NCI-H526 (cell line): ENCODE measurements around the gene SULT1E1.

Experiments used
- DNase-seq, 2 experiments: peaks; one replicate each; lab custom pipeline; 2025; lab: John Stamatoyannopoulos, UW

SULT1E1 gene

GRCh38 chr4:69793732-69794131 lies 66.2 kb downstream of the SULT1E1 start:
- DNase-seq: no peak
